Measurements from ENCODE around the gene MCC.

DNA sequence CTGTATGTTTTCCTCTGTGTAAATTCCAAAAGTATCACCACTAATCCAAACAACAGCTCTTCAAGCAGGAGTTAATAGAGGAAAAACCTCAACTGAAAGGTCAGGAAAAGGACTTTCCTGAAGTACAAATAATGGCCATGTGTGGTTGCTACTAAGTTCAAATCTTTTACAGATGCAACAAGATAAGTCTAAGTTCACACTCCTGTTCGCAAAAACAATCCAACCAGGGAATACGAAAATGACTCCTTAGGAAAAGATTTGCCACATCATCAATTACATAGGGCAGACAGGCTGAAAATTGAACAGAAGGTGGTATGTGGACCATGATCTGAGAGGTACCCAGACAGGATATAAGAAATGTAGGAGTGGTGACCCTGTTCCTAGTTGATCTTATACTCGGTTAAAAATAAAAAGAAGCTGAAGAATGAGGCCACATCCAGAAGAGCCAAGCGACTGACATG lies 263.6 kb downstream of the MCC start:
- TF ChIP-seq POLR2AphosphoS5 (IDR thresholded peaks at IDR 0.05; ENCODE audit: insufficient read depth in 1 of 2, low read depth in 1 of 2), result no peak
- TF ChIP-seq POLR2A (IDR thresholded peaks at IDR 0.05), result no peak
- TF ChIP-seq, protein P1, sequence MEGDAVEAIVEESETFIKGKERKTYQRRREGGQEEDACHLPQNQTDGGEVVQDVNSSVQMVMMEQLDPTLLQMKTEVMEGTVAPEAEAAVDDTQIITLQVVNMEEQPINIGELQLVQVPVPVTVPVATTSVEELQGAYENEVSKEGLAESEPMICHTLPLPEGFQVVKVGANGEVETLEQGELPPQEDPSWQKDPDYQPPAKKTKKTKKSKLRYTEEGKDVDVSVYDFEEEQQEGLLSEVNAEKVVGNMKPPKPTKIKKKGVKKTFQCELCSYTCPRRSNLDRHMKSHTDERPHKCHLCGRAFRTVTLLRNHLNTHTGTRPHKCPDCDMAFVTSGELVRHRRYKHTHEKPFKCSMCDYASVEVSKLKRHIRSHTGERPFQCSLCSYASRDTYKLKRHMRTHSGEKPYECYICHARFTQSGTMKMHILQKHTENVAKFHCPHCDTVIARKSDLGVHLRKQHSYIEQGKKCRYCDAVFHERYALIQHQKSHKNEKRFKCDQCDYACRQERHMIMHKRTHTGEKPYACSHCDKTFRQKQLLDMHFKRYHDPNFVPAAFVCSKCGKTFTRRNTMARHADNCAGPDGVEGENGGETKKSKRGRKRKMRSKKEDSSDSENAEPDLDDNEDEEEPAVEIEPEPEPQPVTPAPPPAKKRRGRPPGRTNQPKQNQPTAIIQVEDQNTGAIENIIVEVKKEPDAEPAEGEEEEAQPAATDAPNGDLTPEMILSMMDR (IDR thresholded peaks at IDR 0.05), result no peak
